ENCODE data around the gene OPN5.

OPN5 gene

DNA sequence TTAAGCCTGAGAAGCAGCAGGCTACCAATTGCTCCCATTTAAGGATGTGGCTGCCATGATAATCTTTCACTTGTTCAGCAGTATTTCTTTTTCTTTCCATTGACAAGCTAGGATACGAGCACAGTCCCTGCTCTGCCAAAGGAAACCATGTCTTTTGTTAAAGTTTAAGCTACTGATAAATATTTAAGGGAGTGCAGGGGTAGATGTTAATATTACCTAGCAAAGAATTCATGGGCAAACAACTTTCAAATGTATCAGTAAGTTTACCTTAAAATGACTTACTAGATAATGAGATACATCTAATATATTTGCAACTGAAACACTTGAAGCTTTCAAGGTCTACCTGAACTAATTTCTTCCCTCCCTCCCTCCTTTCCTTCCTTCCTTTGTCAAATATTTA, 77.3 kb downstream of the OPN5 start:
- DNase-seq (ENCODE audit: low spot score), result no peak

DNA sequence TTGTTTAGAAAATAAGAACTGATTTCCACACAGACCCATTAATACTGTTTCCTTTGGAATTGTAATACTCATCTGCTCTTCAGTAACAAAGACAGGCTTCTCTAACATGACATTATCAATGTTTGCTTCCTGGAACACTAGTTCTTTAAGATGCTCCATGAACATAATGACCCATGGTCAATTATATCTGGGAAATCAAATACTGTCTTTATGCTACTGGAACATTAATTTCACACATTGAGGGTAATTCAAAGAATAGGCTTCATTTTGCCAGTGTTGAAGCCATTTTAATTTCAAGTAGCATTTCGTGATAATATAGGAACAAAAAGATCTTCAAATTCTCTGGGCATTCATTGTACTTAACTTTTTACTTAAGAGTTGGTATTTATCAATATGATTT, 80.9 kb downstream of the OPN5 start:
- no peak for DNase-seq (ENCODE audit: low spot score)

DNA sequence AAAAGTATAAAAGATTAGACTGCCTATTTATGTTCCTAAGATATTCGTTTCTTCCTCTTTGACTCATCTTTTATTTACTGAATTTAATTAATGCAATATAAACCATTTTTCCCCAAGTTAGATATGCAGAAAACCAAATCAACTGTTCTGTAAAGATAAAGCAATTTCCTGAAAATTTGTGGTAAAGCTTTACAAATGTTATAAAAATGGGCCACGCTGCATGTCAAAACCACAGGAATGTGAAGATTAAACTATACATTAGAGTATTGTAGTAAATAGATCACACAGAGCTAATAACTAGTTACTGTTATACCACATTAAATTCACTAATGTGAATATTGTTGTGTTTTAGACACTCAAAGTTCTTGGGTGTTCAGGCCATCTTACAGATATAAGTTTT, 83.4 kb downstream of the OPN5 start:
- no peak for DNase-seq (ENCODE audit: low spot score)

DNA sequence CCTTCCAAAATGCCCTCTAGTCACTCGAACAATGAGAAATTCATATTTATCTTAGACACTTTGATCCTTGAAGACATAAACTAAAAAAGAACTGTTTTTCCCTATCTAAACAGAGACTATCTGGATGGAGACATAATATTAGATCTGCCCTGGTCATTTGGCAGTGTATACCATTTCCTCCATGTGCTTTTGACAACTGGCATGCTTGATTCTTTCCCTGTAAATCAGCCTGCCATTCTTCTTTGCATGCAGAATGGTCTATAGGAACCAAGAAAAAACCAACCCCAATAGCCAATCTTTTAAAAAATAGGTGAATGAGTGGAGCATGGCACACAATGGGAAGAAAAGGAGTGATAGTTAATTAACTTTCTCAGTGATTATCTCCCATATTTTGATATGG, 93.8 kb downstream of the OPN5 start:
- DNase-seq (ENCODE audit: low spot score), result no peak
